Activated CD8-positive, alpha-beta T cell treated with anti-CD3 and anti-CD28 coated beads for 36 hours (primary cell): ENCODE measurements around the gene C2orf92. TPM values are rescaled to one million over a fixed set of nuclear protein-coding genes. Genes with fewer than 3 reads are reported as not detected.
"Not testable (repeated sequence)": the region's sequence is repeated elsewhere in the genome, so short reads cannot be mapped to it uniquely, and the experiment has no call there.

Experiments used
- ATAC-seq: fragments of 200-7000 bp; cut with Tn5 transposase; one replicate; pipeline ENCODE4 v1.10.0; 2021; ENCODE audit warnings: mild to moderate bottlenecking, moderate library complexity
- CTCF ChIA-PET: fragments of 350-600 bp; sonication (Branson Sonifier 250); formaldehyde crosslinking; loops from one replicate; lab custom pipeline; 2021; ENCODE audit warnings: antibody characterized with exemption; lab: Charles Lee
- POLR2A ChIA-PET: fragments of 350-600 bp; sonication (Branson Sonifier 250); formaldehyde crosslinking; loops from one replicate; lab custom pipeline; 2021; ENCODE audit warnings: antibody characterized with exemption; lab: Charles Lee
- DNase-seq: peaks from one replicate; pipeline ENCODE4 v3.0.0-alpha.2; 2020
- H3K27ac Mint-ChIP-seq: one replicate; pipeline ENCODE4 v1.8.0; 2021; ENCODE audit warnings: mild to moderate bottlenecking, mixed read lengths
- H3K27me3 Mint-ChIP-seq: one replicate; pipeline ENCODE4 v1.8.0; 2021; ENCODE audit warnings: mixed read lengths
- H3K36me3 Mint-ChIP-seq: one replicate; pipeline ENCODE4 v1.8.0; 2021; ENCODE audit warnings: low read depth, mixed read lengths
- H3K4me1 Mint-ChIP-seq: one replicate; pipeline ENCODE4 v1.8.0; 2021; ENCODE audit warnings: low read depth, mixed read lengths
- H3K4me3 Mint-ChIP-seq: one replicate; pipeline ENCODE4 v1.8.0; 2021; ENCODE audit warnings: mild to moderate bottlenecking, moderate library complexity, mixed read lengths
- H3K9me3 Mint-ChIP-seq: one replicate; pipeline ENCODE4 v1.8.0; 2021; ENCODE audit warnings: mixed read lengths
- intact Hi-C: fragments of 100-400 bp; cut with micrococcal nuclease; formaldehyde crosslinking; loops from one replicate; pipeline ENCODE4 v1.10.0; 2022
- total RNA-seq, 2 experiments: library from RNA; stranded (reverse); gene quantifications; one replicate each; pipeline ENCODE4 v1.2.3, GENCODE V29; 2021
- TF ChIP-seq, protein P1 (sequence below): fragments of 200-600 bp; IDR thresholded peaks from one replicate; pipeline ENCODE4 v1.8.0; 2022; ENCODE audit warnings: antibody characterized with exemption, mild to moderate bottlenecking

C2orf92 gene
- total RNA-seq, 2 experiments from 2014 or later, result 6.8 to 11.7 TPM

DNA sequence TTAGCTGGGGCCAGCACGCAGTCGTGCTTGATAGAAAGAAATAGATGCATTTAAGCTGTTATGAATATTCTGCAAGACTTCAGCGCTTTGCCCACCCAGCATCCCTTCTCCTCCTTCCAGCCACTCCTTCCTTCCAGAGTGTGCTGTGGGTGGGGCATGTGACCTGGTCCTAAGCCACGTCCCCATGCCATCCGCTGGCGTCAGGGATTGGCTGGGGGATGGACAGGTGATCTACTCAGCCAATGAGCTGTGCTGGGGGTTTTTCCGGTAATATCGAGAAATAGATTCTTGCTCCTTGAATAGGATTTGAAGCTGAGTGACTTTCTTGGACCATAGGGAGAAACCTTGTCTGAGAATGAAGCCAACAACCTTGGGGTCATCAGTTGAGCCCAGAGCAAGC lies 39.1 kb downstream of the C2orf92 start:
- TF ChIP-seq, protein P1, sequence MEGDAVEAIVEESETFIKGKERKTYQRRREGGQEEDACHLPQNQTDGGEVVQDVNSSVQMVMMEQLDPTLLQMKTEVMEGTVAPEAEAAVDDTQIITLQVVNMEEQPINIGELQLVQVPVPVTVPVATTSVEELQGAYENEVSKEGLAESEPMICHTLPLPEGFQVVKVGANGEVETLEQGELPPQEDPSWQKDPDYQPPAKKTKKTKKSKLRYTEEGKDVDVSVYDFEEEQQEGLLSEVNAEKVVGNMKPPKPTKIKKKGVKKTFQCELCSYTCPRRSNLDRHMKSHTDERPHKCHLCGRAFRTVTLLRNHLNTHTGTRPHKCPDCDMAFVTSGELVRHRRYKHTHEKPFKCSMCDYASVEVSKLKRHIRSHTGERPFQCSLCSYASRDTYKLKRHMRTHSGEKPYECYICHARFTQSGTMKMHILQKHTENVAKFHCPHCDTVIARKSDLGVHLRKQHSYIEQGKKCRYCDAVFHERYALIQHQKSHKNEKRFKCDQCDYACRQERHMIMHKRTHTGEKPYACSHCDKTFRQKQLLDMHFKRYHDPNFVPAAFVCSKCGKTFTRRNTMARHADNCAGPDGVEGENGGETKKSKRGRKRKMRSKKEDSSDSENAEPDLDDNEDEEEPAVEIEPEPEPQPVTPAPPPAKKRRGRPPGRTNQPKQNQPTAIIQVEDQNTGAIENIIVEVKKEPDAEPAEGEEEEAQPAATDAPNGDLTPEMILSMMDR, result no peak

DNA sequence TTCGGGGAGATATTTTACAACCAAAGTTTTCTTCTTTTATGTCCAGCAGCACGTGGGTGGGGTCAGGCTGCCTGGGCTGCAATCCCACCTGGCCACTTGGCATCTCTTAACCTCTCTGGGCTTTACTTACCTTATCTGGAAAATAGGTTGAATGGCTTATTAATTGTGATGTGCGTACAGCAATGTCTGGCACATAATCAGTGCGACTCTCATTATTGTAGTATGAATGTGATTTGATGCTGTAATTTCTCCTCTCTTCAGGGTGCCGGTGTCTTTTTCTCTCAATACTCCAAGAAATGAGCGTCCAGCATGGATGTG lies 41.8 kb downstream of the C2orf92 start:
- DNase-seq (no peak), ATAC-seq (no peak)
- ChIA-PET CTCF (interaction anchor here (0.9 to 11.8 kb wide), 7 partner anchors 13 to 120 kb away, joined by 3 to 154 read pairs (median 19); partner anchors contain the start of gene ACTR1B), POLR2A (interaction anchor here (1.5 to 1.7 kb wide), 3 partner anchors 10 to 47 kb away, joined by 3 to 7 read pairs (median 5); partner anchors contain the start of gene ACTR1B)
- TF ChIP-seq, protein P1, result no peak
- H3K27ac Mint-ChIP-seq, result peak overlapping the region; percentile 79
- H3K27me3 Mint-ChIP-seq, result no peaks in the 10 kb centered on the region
- H3K36me3 Mint-ChIP-seq, result peaks cover 29% of the 10 kb centered on the region
- no peak overlapping the region for H3K4me3 Mint-ChIP-seq
- H3K9me3 Mint-ChIP-seq, result peaks cover 2% of the 10 kb centered on the region
- intact Hi-C loops, result loop anchor here (5.0 kb wide), 1 partner anchor 36 kb away; no protein-coding TSS in a partner anchor
- peaks cover 42% of the 10 kb centered on the region for H3K4me1 Mint-ChIP-seq

More for the DNA sequence above, 39.1 kb downstream of the C2orf92 start:
- ChIA-PET POLR2A (interaction anchor here (0.9 to 1.7 kb wide), 5 partner anchors 8 to 119 kb away, joined by 3 to 6 read pairs (median 4); partner anchors contain the start of gene ANKRD36B), CTCF (interaction anchor here (0.9 to 11.8 kb wide), 14 partner anchors 10 to 676 kb away, joined by 3 to 154 read pairs (median 8); partner anchors contain the start of genes ACTR1B and ANKRD36B)
- Mint-ChIP-seq H3K4me3 (no peak overlapping the region), H3K36me3 (peaks cover 4% of the 10 kb centered on the region), H3K27me3 (no peaks in the 10 kb centered on the region), H3K27ac (no peak overlapping the region), H3K9me3 (peaks cover 2% of the 10 kb centered on the region), H3K4me1 (peaks cover 33% of the 10 kb centered on the region)
- no peak for DNase-seq
- ATAC-seq, result no peak
- intact Hi-C loops, result no loop called here

DNA sequence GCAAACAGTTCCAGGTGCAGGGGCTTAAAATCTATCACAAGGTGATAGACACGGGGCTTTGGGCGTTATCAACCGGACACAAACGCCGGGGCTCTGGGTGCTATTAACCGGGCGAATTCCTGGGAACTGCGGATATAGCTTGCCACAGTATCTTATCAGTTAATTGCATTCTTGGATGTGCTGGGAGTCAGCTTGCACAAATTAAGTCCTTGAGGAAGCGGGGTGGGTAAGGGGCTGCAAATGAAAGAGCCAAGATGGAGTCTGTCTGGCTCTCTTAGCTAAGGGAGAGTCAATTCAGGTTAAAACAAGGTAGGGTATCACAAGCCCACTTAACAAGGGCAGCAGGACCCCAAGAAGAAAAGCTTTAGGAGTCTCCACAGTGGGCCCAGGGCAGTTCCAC lies 42.7 kb downstream of the C2orf92 start:
- intact Hi-C loops, result loop anchor here (5.0 kb wide), 1 partner anchor 35 kb away; no protein-coding TSS in a partner anchor
- ChIA-PET CTCF (interaction anchor here (1.0 to 11.8 kb wide), 7 partner anchors 14 to 121 kb away, joined by 3 to 154 read pairs (median 19); partner anchors contain the start of gene ACTR1B), POLR2A (interaction anchor here (0.8 to 4.5 kb wide), 5 partner anchors 10 to 66 kb away, joined by 3 to 56 read pairs (median 7); partner anchors contain the start of gene COX5B)
- Mint-ChIP-seq H3K4me1 (peaks cover 49% of the 10 kb centered on the region), H3K36me3 (peaks cover 37% of the 10 kb centered on the region), H3K4me3 (peak overlapping the region; percentile 89), H3K27ac (peak overlapping the region; percentile 100)
- not testable (repeated sequence) for ATAC-seq, H3K27me3 Mint-ChIP-seq, H3K9me3 Mint-ChIP-seq, DNase-seq

DNA sequence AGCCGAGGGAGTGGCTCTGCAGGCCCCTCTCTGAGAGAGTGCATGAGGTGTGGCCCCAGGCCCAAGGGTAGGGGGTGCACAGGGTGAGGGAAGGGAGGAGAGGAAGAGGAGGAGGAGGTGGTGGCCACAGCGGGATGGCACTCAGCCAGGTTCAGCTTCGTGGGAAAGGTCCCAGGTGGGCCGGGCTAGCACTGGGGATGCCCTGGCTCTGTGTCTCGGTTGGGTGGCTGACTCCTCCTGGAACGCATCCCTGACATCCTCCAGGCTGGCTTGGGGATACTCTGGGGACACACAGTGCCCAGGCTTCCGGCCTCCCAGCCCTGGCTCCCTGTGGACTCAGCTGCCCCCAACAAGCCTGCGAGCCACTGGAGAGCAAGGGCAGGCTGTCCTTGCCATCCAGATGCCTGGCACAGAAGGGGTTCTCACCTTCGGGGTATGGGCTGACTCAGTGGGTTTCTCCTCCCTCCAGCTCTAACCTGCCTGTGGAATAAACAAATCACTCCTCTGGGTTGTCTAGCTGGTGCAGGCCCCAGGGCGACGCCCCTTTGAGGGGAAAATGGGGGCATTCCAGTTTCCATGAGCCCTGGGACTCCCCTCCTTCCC lies 43.3 kb downstream of the C2orf92 start:
- H3K27me3 Mint-ChIP-seq, result no peaks in the 10 kb centered on the region
- DNase-seq (peak; percentile 70), ATAC-seq (peak; percentile 41)
- intact Hi-C loops, result loop anchor here (5.0 kb wide), 1 partner anchor 35 kb away; no protein-coding TSS in a partner anchor
- ChIA-PET CTCF (interaction anchor here (1.0 to 11.8 kb wide), 9 partner anchors 11 to 122 kb away, joined by 3 to 154 read pairs (median 17); partner anchors contain the start of gene ACTR1B), POLR2A (interaction anchor here (0.7 to 4.5 kb wide), 13 partner anchors 9 to 123 kb away, joined by 3 to 56 read pairs (median 7); partner anchors contain the start of genes ACTR1B, ANKRD36B and COX5B)
- peak overlapping the region; percentile 100 for H3K27ac Mint-ChIP-seq
- peaks cover 43% of the 10 kb centered on the region for H3K36me3 Mint-ChIP-seq
- H3K4me3 Mint-ChIP-seq, result peak overlapping the region; percentile 89
- peaks cover 2% of the 10 kb centered on the region for H3K9me3 Mint-ChIP-seq
- TF ChIP-seq, protein P1, result no peak
- peaks cover 52% of the 10 kb centered on the region for H3K4me1 Mint-ChIP-seq

DNA sequence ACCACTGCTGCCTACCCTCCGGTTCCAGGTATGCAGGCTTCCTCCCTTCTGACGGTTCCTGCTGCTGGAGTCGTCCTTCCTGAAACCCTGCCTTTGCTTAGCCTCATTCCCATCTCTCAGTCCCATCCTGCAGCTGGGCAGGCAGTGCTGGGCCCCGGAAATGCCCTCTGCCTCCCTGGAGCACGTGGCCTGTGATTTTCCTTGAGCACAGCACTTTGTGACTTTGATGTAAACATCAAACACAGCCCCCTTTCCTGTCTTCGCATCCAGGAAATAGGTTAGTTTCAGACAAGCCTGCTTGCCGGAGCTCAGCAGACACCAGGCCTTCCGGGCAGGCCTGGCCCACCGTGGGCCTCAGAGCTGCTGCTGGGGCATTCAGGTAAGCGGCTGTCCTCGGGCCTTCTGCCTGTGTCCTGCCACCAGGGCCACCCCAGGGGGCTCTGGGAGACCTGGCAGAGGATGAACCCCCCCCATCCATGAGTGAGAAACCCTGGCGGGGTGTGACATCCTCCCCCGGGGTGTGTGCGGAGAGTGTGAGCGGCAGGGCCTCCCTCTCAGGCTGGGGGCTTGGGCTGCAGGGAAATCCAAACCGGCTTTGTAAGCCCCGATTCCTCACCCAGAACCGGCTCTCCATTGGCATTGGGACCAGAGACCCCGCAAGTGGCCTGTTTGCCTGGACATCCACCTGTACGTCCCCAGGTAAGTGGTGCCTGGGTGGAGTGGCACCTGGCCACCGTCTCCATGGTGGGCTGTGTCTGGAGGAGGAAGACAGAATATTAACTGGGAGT lies 44.0 kb downstream of the C2orf92 start, which contains the start of gene ZAP70:
Gene ZAP70, plus strand, starts transcription at position 281 of the 788 bp plus-strand sequence. CDS start 10,461 bp downstream, outside the sequence.
- H3K9me3 Mint-ChIP-seq, result peaks cover 2% of the 10 kb centered on the region
- TF ChIP-seq, protein P1, result no peak
- H3K36me3 Mint-ChIP-seq, result peaks cover 50% of the 10 kb centered on the region
- H3K4me1 Mint-ChIP-seq, result peaks cover 52% of the 10 kb centered on the region
- CTCF ChIA-PET, result interaction anchor here (0.8 to 11.8 kb wide), 10 partner anchors 12 to 752 kb away, joined by 3 to 154 read pairs (median 12); partner anchors contain the start of gene ACTR1B
- ATAC-seq, result peak; percentile 62
- POLR2A ChIA-PET, result interaction anchor here (0.7 to 4.5 kb wide), 19 partner anchors 9 to 124 kb away, joined by 3 to 56 read pairs (median 3); partner anchors contain the start of genes ACTR1B, ANKRD36B and COX5B
- H3K4me3 Mint-ChIP-seq, result peak within 1 kb of the TSS; percentile 89
- DNase-seq, result peak; percentile 84
- no peaks in the 10 kb centered on the region for H3K27me3 Mint-ChIP-seq
- intact Hi-C loops, result loop anchor here (5.0 kb wide), 1 partner anchor 34 kb away; no protein-coding TSS in a partner anchor
- H3K27ac Mint-ChIP-seq, result peak within 1 kb of the TSS; percentile 100
